Limb (tissue), 2 donors: ENCODE measurements around the gene AMPD2.

Source experiments
- DNase-seq, 2 donors: peaks; one replicate each; pipeline ENCODE4 v3.0.0-alpha.2; 2016; ENCODE audit errors: extremely low spot score in 2 of 2

The AMPD2 gene

DNA sequence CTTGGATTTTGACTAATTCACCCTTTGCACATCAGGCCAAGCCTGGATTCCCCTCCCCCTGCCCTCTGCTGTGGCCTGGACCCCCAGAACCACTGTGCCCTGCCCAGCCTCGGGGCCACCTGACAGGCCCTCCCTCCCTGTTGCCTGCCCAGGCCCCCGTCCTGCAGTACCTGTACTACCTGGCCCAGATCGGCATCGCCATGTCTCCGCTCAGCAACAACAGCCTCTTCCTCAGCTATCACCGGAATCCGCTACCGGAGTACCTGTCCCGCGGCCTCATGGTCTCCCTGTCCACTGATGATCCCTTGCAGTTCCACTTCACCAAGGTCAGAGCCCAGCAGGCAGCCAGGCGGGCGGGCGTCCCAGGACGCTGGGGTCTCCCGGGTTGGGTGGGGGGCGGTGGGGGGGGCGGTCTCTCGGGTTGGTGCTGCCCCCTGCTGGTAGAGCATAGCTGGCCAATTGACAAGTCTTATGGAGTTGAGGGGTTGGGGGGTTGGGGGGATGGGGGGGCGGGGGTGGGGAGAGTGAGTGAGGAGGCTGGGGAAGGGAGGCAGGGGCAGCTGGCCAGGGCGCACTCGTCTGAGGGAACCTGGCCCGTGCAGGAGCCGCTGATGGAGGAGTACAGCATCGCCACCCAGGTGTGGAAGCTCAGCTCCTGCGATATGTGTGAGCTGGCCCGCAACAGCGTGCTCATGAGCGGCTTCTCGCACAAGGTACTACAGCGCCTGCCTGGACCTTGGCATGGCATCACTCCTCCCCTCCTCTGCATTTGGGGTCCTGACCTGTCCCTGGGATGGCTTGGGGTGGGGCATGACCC is 10.7 kb downstream of the AMPD2 start:
- DNase-seq = peak in 1 of 2 donors; percentile 70

DNA sequence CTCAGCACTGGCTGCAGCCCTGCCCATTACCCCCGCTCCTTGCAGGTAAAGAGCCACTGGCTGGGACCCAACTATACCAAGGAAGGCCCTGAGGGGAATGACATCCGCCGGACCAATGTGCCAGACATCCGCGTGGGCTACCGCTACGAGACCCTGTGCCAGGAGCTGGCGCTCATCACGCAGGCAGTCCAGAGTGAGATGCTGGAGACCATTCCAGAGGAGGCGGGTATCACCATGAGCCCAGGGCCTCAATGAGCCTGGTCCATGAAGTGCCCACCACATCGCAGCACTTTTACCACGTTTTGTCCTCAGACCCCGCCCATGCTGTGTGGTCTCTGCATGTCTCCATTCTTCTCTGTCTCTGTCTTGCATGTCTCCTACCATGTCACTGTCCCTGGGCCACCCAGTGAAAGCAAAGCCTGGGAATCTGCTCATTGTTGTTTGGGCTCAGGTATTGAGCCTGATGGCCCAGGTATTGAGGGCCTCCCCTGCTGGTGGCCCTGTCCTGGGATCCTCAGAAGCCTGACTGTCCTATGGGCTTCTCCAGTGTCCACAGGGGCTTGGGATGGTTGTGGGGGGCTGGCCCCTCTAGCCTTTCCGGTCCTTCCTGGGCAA is 11.4 kb downstream of the AMPD2 start:
- DNase-seq = no peak

- no peak for DNase-seq
Observed at GRCh38 chr1:109631513-109632505, 12.2 kb downstream of the AMPD2 start.

- peak in 1 of 2 donors; percentile 59 for DNase-seq
Observed at GRCh38 chr1:109632671-109633346, 13.2 kb downstream of the AMPD2 start.

DNA sequence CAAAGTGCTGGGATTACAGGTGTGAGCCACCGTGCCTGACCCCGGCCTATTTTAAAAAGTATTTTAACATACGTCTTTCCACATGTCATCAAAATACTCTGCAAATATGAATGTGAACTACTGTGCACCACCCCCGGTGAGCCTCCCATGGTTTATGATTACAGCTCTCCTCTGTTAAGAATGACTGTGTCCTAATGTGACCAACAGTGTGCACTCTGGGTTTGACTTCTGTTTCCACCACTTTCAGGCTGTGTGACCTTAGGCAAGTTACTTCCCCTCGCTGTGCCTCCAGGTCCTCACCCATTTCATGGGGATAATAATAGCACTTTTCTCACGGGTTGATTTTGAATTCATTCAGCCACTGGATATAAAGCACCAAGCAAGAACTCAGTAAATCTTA is 14.7 kb downstream of the AMPD2 start:
- no peak for DNase-seq

DNA sequence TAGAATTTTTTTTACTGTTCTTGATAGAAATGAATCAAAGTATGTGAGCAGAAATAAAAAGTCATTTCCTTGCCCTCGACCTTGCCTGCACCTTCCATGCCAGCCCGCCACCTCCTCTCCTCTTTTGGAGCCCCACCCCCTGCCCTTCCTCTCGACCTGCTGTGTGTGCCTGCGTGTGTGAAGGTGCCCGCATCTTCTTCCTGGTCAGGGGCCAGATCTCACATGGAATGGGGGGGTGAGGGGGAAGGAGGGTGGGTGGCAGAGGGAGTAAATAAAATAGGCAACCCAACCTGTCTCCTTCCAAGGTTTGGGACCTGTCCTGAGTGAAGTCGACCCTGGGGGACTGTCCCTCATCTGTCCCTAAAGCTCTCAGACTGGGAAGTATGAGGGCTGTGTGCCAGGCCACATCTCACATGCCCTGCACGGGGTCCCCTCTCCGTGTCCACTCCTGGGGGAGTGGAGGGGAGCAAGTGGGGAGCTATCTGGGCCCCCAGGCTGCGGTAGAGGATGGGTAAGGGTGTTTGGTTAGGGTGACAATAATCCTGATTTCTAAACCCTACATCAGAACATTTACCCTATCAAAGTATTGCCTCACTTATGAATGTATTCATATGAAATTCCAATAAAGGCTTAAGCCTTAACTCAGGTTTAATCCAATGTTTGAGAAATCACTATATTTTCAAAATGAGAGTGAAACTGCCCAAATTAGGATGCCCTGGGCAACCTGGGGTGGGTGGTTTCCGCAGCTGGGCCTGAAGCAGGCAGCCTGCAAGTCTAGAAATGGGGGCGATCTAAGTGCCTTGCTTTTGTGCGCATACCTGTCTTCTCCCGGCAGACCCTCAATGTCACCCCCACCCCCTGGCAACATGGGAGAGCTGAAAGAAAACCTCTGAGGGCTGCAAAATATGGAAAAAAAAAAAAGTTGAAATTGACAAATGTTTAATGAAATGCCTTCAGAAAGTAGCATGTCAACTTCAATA is 15.4 kb downstream of the AMPD2 start:
- DNase-seq = peak in 1 of 2 donors; percentile 21

DNA sequence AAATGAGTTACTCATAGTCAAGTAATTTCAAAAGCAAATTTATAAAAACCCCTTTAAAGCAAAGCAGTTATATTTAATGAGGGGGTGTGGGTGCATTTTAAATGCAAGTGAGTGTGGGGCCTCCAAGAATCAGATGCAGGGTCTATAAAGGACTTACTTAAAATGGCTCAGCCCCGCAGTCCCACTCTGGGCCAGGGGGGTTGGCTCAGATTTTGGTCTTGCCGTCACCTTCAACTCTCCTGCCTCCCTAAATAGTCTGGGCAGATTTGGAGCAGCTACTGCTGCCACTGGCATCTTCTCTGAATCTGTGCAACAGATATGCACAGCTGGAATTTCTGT is 16.2 kb downstream of the AMPD2 start:
- DNase-seq = peak in 1 of 2 donors; percentile 21

DNA sequence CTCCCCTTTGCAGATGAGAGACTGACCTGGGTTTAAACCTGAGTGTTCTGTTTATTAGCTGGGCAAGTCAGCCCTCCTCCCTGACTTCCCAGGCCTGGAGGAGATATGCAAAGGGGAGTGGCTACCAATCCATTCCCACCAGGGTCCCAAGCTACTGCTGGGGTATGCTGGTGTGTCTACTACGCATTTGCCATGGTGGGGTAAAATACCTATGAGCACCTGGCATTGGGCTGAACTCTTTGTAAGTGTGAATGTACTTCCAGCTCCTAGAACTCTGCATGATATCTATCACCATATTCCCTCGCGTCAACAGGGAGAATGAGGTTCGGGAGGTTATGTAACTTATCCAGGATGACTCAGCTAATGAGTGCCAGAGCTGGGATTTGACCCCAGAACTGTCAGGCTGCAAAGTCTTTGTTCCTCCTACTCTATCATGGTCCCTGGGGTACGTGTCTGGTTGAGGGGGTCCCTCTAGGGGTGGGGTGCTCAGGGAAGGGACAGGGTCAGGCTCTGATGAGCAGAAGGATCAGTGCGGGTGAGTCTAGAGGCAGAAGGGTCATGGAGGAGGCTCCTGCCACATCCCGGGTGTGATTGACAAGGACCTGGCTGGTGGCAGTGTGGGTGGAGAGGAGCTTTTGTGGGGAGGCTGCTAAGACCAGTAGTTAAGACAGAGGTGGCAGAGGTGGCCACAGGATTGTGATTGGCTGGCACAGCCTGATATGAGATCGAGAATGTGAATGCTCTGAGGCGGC is 16.7 kb downstream of the AMPD2 start:
- DNase-seq = peak in 1 of 2 donors; percentile 31

GRCh38 chr1:109637446-109637845 is 17.8 kb downstream of the AMPD2 start:
- no peak for DNase-seq

DNA sequence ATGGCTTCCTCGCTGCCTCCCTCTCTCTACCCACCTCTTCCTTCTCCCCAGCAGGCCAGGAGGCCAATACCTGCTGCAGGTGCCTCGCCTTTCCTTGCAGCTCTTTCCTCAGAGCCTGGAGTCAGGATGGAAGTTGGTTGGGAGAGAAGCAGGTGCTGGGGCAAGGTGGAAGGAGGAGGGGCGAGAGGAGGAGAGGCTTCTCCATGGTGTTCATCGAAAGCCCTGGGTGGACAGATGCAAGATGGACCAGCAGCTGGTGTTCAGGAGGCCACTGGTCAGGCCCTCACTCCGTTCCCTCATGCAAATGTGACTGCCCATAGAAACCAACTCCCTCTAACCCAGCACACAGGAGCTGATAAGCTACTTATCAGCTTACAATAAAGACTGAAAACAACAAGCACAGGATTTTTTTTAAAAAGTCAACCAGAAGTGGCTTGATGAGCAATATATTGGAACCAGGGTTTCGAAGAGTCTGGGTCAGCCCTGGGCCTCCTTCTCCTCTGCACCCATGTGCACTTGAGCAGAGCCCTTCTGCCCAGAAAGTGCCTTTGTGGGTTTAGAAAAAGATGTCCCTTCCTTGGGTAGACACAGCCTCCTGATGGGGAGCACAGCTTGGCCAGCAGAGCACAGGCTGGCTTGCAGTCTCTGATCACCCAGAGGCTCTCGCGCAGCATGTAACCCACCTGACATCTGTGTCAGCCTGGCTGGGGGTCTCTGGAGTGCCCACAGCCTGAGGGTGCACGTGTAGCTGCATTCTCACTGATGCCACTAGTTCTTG is 19.6 kb downstream of the AMPD2 start:
- DNase-seq = no peak

GRCh38 chr1:109639841-109640184 is 20.2 kb downstream of the AMPD2 start:
- DNase-seq = no peak

GRCh38 chr1:109640285-109640865 is 20.7 kb downstream of the AMPD2 start:
- peak in 1 of 2 donors; percentile 86 for DNase-seq

DNA sequence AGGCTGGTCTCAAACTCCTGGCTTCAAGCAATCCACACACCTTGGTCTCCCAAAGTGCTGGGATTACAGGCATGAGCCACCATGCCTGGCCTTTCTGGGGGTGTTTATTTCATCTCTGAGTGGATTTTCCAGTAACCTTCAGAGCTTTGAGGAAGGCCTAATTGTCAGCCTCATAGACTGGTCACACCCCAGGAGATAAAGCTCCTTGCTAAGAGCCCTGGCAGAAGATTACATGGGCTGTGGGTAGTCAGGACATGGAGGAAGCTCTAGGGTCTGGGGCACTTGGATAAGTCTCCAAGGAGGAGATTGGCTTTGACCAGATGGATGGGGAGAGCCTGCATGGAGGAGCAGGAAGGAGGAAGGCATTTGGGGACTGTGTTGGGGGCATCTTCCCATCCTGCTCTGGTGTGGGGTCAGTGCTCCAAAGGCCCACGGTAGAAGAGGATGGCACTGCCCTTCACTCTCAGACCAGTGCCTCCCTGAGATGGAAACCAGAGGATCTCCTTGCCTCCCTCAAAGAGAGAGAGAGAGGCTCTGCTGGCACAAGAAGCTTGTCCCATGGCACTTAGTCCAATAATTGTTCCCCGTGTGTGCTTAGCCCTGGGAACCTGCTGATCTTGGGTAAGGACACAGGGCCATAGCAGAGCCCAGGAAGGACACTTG is 21.6 kb downstream of the AMPD2 start:
- no peak for DNase-seq

GRCh38 chr1:109641861-109642260 is 22.2 kb downstream of the AMPD2 start:
- DNase-seq = no peak

GRCh38 chr1:109642626-109643025 is 23.0 kb downstream of the AMPD2 start:
- DNase-seq = no peak

- peak in 1 of 2 donors; percentile 86 for DNase-seq
Observed at GRCh38 chr1:109643385-109644230, 24.0 kb downstream of the AMPD2 start.

- no peak for DNase-seq
Observed at GRCh38 chr1:109644670-109645069, 25.0 kb downstream of the AMPD2 start.
